GM18502 (cell line): Measurements from ENCODE around the gene FLT3LG.

Experiments used
- ATAC-seq: cut with Tn5 transposase; IDR thresholded peaks from one replicate; pipeline ENCODE4 v1.9.1; 2021; ENCODE audit warnings: mild to moderate bottlenecking; ENCODE audit not compliant: unreplicated experiment, poor library complexity

Gene FLT3LG

DNA sequence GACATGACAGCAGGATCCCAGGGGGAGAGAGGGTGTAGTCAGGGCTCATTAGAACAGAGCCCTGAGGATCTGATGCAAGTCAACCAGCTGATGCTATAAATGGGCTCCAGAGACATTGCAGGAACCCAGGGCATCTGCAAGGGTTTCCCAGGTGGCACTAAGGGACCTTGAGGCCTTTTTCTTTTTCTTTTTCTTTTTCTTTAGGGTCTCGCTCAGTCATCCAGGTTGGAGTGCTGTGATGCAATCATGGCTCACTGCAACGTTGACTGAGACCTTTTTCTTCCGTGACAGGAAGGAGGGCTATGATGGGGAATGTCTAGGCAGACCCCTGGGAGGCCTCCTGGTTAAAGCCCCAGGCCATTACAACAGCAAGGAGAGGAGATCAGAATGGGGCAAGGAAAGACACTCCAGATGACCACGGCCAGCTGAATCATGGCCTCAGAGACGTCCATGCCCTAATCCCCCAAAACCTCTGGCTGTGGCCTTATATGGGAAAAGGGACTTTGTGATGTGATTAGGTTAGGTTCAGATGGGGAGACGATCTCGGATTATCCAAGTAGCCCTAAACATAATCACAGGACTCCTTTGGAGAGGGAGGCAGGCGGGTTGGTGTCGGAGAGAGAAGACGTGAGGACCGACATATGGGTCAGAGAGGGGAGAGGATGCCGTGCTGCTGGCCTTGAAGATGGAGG is 33.9 kb downstream of the FLT3LG start:
- ATAC-seq, result no peak

DNA sequence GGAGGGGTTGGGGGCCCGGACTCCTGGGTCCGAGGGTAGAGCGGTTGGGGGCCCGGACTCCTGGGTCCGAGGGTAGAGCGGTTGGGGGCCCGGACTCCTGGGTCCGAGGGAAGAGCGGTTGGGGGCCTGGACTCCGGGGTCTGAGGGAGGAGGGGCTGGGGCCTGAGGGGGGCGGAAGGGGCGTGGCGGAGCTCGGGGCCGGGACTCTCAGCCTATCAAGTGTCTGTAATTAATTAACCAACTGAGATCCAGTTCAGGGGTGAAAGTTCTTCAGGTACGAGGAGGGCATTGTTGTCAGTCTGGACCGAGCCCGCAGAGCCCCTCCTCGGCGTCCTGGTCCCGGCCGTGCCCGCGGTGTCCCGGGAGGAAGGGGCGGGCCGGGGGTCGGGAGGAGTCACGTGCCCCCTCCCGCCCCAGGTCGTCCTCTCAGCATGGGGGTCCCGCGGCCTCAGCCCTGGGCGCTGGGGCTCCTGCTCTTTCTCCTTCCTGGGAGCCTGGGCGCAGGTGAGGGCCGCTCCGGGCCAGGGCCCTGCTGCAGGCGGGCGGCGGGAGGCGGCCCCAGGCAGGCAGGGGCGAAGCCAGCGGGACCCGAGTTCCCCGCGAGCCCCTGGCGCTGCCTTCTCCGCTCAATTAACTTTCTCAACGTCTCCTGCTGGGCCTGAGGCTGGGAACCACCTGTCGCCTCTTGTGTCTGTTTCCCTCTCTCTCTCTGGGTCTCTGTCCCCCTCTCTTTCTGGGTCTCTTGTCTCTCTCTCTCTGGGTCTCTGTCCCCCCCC is 39.1 kb downstream of the FLT3LG start:
- no peak for ATAC-seq

DNA sequence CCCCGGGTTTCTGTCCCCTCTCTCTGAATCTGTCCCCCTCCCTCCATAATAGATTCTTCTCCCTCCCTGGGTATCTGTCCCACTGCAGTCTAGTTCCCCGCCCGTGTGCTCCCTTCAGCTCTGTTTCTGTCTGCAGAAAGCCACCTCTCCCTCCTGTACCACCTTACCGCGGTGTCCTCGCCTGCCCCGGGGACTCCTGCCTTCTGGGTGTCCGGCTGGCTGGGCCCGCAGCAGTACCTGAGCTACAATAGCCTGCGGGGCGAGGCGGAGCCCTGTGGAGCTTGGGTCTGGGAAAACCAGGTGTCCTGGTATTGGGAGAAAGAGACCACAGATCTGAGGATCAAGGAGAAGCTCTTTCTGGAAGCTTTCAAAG is 39.7 kb downstream of the FLT3LG start:
- ATAC-seq, result no peak

DNA sequence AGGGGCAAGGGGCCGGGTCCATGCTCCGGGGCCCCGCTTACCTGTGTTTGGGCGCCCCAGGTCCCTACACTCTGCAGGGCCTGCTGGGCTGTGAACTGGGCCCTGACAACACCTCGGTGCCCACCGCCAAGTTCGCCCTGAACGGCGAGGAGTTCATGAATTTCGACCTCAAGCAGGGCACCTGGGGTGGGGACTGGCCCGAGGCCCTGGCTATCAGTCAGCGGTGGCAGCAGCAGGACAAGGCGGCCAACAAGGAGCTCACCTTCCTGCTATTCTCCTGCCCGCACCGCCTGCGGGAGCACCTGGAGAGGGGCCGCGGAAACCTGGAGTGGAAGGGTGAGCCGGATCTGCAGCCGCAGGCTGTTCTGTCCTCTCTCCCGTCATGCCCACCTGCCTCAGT is 40.1 kb downstream of the FLT3LG start:
- no peak for ATAC-seq

DNA sequence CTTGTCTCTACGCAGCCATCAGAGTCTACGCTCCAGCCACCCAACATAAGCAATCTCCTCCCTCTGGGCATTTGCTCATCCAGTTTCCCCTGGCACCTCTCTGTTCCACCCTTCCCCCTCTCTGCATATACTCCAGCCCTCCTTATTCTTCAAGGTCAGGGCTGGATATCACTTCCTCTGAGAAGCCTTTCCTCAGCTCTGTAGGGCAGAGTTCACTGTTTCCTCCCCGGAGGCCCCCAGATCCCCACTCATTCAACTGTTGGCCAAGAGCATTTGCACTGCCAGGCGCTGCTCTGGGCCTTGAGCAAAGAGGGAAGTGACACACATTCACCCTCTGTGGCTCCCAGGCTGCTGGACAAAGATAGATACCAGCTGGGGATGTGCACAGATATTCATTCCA is 41.8 kb downstream of the FLT3LG start:
- no peak for ATAC-seq

DNA sequence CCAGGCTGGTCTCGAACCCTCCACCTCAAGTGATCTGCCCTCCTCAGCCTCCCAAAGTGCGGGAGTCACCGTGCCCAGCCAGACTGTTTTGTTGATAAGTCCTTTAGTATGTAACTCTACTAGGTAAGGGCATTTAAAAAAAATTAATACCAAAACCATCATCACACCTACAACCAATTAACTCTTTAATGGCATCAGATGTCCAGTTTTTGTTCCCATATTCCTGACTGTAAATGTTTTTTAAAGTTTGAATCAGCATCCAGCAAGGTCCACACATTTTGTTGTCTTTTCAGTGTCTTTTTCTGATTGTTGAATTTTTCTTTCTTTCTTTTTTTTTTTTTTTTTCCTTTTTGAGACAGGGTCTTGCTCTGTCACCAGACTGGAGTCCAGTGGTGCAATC is 44.0 kb downstream of the FLT3LG start:
- no peak for ATAC-seq

DNA sequence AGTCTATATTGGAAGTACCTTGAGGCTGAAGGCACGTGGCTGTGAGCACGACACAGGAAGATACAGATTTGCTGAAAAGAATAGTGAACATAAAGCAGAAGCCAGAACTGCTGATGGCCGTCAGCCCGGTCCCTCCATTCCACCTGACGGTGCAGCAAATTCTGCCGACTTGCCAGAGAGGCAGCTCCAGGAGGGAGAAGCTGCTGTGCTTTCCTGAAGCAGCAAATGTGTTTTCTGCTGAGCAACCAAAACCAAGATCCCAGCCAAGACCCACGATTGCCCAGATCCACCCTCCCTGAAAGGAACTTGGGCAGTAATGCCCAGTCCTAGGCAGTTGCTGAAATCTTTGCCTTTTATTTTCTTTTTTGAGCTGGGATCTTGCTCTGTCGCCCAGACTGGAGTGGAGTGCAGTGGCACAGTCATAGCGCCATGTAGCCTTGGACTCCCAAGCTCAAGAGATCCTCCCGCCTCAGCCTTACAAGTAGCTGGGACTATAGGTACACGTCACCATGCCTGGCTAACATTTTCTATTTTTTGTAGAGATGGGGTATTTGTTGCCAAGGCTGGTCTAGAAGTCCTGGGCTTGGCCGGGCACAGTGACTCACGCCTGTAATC is 46.8 kb downstream of the FLT3LG start:
- ATAC-seq, result no peak

DNA sequence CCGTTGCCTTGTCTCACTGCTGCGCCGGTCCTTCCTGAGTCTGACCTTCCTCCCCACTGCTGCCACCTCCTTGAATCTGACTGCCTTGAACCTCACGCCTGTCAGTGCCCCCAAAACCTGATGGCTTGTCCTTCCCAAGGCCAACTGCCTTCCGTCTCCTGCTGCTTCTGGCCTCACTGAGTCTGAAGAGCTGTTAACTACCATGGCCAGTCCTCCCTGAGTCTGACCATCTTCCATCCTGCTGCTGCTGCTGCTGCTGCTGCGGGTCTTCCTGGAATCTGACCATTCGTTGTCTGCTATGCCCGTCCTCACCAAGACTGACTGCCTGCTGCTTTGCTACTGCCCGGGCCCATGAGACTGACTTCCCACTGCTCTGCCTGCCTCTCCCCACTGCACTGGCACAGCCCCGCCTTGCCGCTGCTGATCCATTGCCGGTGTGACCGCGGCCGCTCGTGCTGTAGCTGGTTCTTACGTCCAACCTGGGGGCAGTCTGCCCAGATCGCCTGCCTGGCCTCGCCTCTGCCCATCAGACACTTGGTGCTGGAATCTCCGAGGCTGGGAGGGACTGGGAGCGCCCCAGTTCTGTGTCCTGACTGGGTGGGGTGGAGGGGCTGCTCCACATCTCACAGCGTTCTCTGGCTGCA is 50.9 kb downstream of the FLT3LG start:
- ATAC-seq, result no peak

DNA sequence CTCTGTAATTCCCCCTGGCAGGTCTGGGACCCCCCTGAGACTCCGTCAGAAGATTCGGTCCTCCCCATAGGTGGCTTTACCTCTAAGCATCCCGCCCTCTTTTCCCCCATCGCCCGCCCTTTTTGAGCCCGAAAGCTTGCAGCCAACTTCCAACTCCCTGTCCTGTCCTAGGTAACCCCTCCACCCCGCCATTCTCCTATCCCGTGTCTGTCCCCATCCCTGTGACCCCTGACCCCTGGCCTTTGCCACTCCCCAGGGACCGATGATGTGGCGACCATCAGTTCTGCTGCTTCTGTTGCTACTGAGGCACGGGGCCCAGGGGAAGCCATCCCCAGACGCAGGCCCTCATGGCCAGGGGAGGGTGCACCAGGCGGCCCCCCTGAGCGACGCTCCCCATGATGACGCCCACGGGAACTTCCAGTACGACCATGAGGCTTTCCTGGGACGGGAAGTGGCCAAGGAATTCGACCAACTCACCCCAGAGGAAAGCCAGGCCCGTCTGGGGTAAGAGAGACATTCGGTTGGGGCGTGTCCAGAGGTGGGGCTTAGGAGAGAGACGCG is 54.3 kb downstream of the FLT3LG start:
- no peak for ATAC-seq

DNA sequence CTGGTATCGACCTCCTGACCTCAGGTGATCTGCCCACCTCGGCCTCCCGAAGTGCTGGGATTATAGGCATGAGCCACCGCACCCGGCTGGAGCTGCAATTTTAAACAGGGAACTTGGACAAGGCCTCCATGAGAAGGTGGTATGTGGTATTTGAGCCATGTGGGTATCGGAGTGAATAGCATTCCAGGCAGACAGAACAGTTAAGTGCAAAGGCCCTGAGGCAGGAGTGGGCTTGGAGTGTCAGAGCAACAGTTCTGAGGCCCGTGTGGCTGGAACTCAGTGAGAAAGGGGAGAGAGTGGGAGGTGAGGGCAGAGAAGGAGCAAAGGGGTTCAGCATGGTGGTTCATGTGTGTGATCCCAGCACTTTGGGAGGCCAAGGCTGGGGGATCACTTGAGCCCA is 56.7 kb downstream of the FLT3LG start:
- ATAC-seq, result no peak

DNA sequence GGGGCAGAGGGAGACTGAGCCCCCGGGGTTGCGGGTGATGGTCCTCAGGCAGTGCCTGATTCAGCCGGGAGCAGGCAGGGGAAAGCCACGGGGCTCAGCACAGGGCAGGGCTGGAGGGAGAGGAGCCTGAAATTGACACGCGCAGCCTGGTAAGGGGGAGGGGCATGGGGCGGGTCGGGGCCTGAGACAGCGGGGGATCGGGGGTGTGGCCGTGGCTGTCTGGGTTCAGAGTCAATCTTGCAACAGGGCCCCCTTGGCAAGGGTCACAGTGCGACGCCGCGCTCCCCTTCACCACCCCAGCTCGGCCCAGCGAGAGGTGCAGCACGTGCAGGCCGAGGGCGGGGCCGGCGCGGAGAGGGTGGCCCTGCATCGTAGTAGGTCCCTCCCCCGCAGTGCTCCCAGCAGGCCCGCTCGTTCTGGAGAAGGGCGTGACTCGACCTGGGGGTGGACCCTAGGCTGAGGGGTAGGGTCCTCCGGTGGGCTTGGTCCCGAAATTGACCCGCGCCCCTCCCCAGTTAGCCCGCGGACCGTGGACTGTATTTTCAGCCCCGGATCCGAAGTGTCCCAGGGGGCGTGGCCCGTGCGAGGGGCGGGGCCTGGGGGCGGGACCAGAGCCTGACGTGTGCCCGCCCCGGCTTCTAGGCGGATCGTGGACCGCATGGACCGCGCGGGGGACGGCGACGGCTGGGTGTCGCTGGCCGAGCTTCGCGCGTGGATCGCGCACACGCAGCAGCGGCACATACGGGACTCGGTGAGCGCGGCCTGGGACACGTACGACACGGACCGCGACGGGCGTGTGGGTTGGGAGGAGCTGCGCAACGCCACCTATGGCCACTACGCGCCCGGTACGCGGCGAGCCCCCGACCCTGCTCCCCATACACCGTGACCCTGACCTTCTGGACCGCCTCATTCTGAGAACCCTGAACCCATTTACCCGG is 59.8 kb downstream of the FLT3LG start:
- peak; percentile 74 for ATAC-seq

DNA sequence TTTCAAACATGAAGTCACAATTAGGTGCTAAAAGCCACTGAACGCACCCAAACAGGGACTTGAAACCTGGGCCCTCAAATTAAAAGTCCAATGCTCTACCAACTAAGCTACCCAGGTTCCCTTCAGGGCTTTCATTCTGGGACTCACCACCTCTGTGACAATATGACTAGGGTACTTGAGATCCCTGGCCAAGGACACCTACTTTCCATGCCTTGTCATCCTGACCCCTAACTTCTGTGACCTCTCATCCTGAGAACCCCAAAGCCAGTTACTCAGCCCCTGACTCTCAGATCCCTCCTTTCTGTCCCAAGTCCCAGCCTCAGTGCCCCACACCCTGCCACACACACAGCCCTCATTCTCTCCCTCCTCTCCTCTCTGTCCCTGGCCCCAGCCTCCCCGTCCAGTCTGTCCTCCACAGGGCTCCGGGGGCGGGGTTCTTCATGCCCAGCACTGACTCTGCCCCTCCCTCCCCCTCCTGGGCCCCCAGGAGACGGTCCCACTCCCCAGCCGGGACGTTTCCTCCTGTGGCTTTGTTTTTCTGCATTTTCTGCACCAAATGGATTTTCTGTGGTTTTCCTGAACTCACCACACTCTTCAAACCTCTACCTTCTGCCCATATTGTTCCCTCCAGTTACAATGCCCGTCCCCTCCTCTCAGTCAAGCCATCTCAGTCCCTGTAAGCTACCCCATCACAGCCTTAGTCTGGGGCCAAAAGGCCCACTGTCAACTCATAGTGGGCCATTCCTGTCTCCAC is 60.8 kb downstream of the FLT3LG start:
- ATAC-seq, result no peak
